Suprapubic skin (tissue), 4 donors: ENCODE measurements around the gene FAM24A. TPM values are rescaled to one million over a fixed set of nuclear protein-coding genes. Genes with fewer than 3 reads are reported as not detected.
"Not testable (repeated sequence)": the region's sequence is repeated elsewhere in the genome, so short reads cannot be mapped to it uniquely, and the experiment has no call there.

Source experiments
- DNase-seq, 2 donors: peaks; one replicate each; pipeline ENCODE4 v3.0.0-alpha.2; 2019; ENCODE audit warnings: low spot score in 2 of 2
- H3K27ac ChIP-seq: fragments of 200-600 bp; sonication (generic); one replicate; pipeline ENCODE4 v1.5.1; 2019
- H3K27me3 ChIP-seq: fragments of 200-600 bp; sonication (generic); one replicate; pipeline ENCODE4 v1.5.1; 2019
- H3K36me3 ChIP-seq: fragments of 200-600 bp; sonication (generic); one replicate; pipeline ENCODE4 v1.5.1; 2019
- H3K4me1 ChIP-seq: fragments of 200-600 bp; sonication (generic); one replicate; pipeline ENCODE4 v1.5.1; 2019
- H3K4me3 ChIP-seq: fragments of 200-600 bp; sonication (generic); one replicate; pipeline ENCODE4 v1.5.1; 2019; ENCODE audit warnings: mild to moderate bottlenecking
- H3K9me3 ChIP-seq: fragments of 200-600 bp; sonication (generic); one replicate; pipeline ENCODE4 v1.5.1; 2019
- CTCF ChIP-seq, 2 donors: fragments of 200-600 bp in 1 of 2; fragments of 450-650 bp in 1 of 2; sonication (generic) in 1 of 2; IDR thresholded peaks; one replicate each; pipeline ENCODE4 v1.5.1; 2016 to 2019; ENCODE audit warnings: antibody characterized with exemption in 2 of 2, mild to moderate bottlenecking in 1 of 2, moderate library complexity in 1 of 2
- EP300 ChIP-seq: sonication (generic); formaldehyde crosslinking; IDR thresholded peaks from one replicate; pipeline ENCODE4 v1.6.1; 2017; ENCODE audit warnings: antibody characterized with exemption
- POLR2A ChIP-seq, 2 donors: fragments of 450-650 bp; IDR thresholded peaks; one replicate each; pipeline ENCODE4 v1.6.1; 2017; ENCODE audit warnings: antibody characterized with exemption in 2 of 2, mild to moderate bottlenecking in 2 of 2, moderate library complexity in 2 of 2
- POLR2AphosphoS5 ChIP-seq, 3 donors: sonication (generic); formaldehyde crosslinking; IDR thresholded peaks; one replicate each; pipeline ENCODE4 v1.6.1; 2017; ENCODE audit warnings: antibody characterized with exemption in 3 of 3
- WGBS: methylation state at CpG from one replicate; pipeline ENCODE4 v1.1.5; 2018; 5-methylcytosine and 5-hydroxymethylcytosine counted together
- total RNA-seq, 4 donors: library from RNA; depleted of rRNA; stranded (reverse); fragments of >200 nt; gene quantifications; one replicate each; pipeline ENCODE4 v1.1.0, GENCODE V29; 2016

Gene FAM24A
- total RNA-seq, 4 donors from 2014 or later, result not detected

- Histone ChIP-seq H3K9me3 (no peaks in the 10 kb centered on the region), H3K36me3 (no peaks in the 10 kb centered on the region), H3K27ac (peak within 1 kb of the TSS; percentile 40), H3K27me3 (no peaks in the 10 kb centered on the region), H3K4me1 (peaks cover 22% of the 10 kb centered on the region), H3K4me3 (peak within 1 kb of the TSS; percentile 78)
- TF ChIP-seq POLR2A (IDR thresholded peaks at IDR 0.05) (no peak), POLR2AphosphoS5 (IDR thresholded peaks at IDR 0.05) (no peak), EP300 (no peak), CTCF (IDR thresholded peaks at IDR 0.05) (no peak)
- WGBS, result 6% methylated on average over 63 of the region's 95 CpGs
- peak; percentile 93 to 95 for DNase-seq
Measured at GRCh38 chr10:122879339-122880273, 30.8 kb upstream of the FAM24A start, which contains the start of gene FAM24B. Gene FAM24B (minus strand): TSS chr10:122879581. CDS start chr10:122850515, 29,066 bp downstream.

- Histone ChIP-seq H3K27ac (no peak overlapping the region), H3K4me1 (peaks cover 22% of the 10 kb centered on the region), H3K4me3 (no peak overlapping the region), H3K36me3 (no peaks in the 10 kb centered on the region), H3K9me3 (no peaks in the 10 kb centered on the region), H3K27me3 (no peaks in the 10 kb centered on the region)
- TF ChIP-seq CTCF (IDR thresholded peaks at IDR 0.05) (no peak), POLR2AphosphoS5 (IDR thresholded peaks at IDR 0.05) (no peak), EP300 (no peak), POLR2A (IDR thresholded peaks at IDR 0.05) (no peak)
- no peak for DNase-seq
Measured at GRCh38 chr10:122882766-122883165, 27.6 kb upstream of the FAM24A start.

- no peaks in the 10 kb centered on the region for H3K9me3 ChIP-seq
- H3K36me3 ChIP-seq, result no peaks in the 10 kb centered on the region
- H3K27me3 ChIP-seq, result no peaks in the 10 kb centered on the region
- H3K4me1 ChIP-seq, result peaks cover 13% of the 10 kb centered on the region
- no peak overlapping the region for H3K27ac ChIP-seq
- no peak for DNase-seq
- no peak overlapping the region for H3K4me3 ChIP-seq
- WGBS, result 86% methylated on average over 1 of the region's 1 CpG
- TF ChIP-seq POLR2AphosphoS5 (IDR thresholded peaks at IDR 0.05), result no peak
- no peak for TF ChIP-seq CTCF (IDR thresholded peaks at IDR 0.05)
- TF ChIP-seq POLR2A (IDR thresholded peaks at IDR 0.05), result no peak
- TF ChIP-seq EP300, result no peak
Measured at GRCh38 chr10:122884166-122884565, 26.2 kb upstream of the FAM24A start.

- whole genome bisulfite sequencing, result 87% methylated on average over 5 of the region's 5 CpGs
- no peak overlapping the region for H3K27ac ChIP-seq
- no peak for TF ChIP-seq CTCF (IDR thresholded peaks at IDR 0.05)
- TF ChIP-seq EP300, result no peak
- TF ChIP-seq POLR2AphosphoS5 (IDR thresholded peaks at IDR 0.05), result no peak
- TF ChIP-seq POLR2A (IDR thresholded peaks at IDR 0.05), result no peak
- no peaks in the 10 kb centered on the region for H3K36me3 ChIP-seq
- peaks cover 2% of the 10 kb centered on the region for H3K27me3 ChIP-seq
- H3K4me1 ChIP-seq, result no peaks in the 10 kb centered on the region
- no peak for DNase-seq
- H3K4me3 ChIP-seq, result no peak overlapping the region
- no peaks in the 10 kb centered on the region for H3K9me3 ChIP-seq
Measured at GRCh38 chr10:122894261-122894944, 16.0 kb upstream of the FAM24A start.

GRCh38 chr10:122903861-122904260 lies 6.5 kb upstream of the FAM24A start:
- not testable (repeated sequence) for H3K36me3 ChIP-seq, H3K9me3 ChIP-seq, H3K4me3 ChIP-seq, DNase-seq, H3K27ac ChIP-seq, H3K4me1 ChIP-seq
- peaks cover 11% of the 10 kb centered on the region for H3K27me3 ChIP-seq
- WGBS, result 75% methylated on average over 4 of the region's 4 CpGs
